ENCODE data around the gene CACNA1D.

Gene CACNA1D

GRCh38 chr3:53845103-53845880, 350.9 kb downstream of the CACNA1D start:
- DNase-seq (ENCODE audit: low read depth in 2 of 2): no peak

DNA sequence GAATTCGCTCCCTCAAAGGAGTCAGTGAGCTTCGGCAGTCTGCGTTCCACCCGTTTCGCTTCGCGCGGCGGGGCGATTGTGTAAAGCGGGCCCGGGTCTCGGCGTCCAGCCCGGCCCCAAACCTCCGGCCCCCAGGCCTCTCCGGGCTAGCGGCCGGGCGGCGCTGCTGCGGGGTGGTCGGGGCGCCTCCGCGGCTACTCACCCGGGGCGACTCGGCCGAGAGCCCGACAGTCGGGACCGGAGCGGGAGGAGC, 351.4 kb downstream of the CACNA1D start:
- no peak for DNase-seq (ENCODE audit: low read depth in 2 of 2)

DNA sequence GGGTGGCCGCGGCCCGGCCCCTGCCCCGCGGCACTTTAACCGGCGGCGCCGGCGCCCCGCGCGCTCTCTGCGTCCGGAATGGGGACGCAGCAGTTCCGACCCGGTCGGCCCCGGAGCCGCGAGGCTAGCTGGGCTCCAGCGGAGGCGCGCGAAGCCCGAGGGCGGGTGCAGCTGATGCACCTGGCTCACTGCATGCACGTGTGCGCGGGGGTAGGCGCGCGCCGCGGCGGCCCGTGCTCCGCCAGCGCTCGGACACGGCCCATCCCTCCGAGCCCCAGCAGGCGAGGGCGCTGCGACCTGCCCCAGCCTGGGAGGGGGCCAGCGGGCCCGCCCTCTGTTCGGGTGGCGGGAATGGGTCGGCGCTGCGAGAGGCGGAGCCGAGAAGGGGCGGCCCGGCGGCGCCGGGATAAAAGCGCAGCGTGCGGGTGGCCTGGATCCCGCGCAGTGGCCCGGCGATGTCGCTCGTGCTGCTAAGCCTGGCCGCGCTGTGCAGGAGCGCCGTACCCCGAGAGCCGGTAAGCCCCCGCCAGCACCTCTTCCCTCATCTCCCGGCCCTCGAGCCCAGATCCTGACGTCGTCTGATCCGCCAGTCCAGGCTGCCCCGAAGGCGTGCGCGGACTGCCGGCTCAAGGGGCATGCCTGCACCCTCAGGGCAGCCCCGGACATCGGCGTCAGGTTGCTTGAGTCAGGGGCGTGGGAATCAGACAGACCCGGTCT, 351.9 kb downstream of the CACNA1D start, which contains the start of the genes CHDH and IL17RB:
Gene CHDH, minus strand, starts transcription at position 286 of the 717 bp plus-strand sequence. CDS start 22,411 bp downstream, outside the sequence.
Gene IL17RB, plus strand, starts transcription at position 435 of the 717 bp plus-strand sequence. Its CDS starts 21 bp downstream, at position 456.
- no peak for DNase-seq (ENCODE audit: low read depth in 2 of 2)

GRCh38 chr3:53846851-53847155, 352.4 kb downstream of the CACNA1D start:
- DNase-seq (ENCODE audit: low read depth in 2 of 2): no peak

GRCh38 chr3:53849916-53850315, 355.5 kb downstream of the CACNA1D start:
- DNase-seq (ENCODE audit: low read depth in 2 of 2): no peak

DNA sequence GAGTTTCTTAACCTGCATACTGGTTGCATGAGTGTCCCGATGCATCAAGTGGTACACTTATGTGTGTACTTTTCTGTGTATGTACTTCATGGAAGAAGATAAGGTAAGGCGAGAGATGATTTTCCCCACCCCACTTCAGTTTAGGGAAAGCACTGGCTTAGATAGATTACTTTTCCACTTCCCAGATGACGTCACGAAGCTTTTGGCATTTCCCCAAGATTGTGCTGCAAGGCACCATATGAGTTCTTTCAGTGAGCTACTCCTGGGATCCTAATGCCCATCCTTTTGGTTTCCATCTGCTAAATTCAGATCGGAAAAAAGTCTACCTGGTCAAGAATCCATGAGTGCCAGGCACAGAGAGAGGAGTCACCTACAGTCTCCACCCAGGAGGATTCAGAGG, 356.5 kb downstream of the CACNA1D start:
- peak; percentile 5 to 10 for DNase-seq (ENCODE audit: low read depth in 2 of 2)

DNA sequence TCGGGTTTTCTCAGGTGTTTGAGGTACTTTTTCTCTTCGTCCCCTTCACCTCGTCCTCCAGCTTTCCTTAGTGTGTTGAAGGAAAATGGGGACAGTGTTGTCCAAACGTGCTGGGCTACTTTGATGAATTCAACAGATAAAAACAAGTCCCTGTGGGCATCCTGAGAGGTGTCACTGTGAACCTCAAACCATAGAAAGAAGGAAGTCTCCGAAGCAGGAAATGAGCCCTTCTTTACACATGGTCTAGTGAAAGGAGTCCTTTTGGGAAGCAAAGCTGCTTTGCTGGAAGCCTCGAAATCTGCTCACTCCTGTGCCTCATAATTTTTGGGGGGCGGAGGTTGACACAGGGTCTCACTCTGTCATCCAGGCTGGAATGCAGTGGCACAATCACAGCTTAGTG, 362.6 kb downstream of the CACNA1D start:
- DNase-seq (ENCODE audit: low read depth in 2 of 2): no peak

- DNase-seq (ENCODE audit: low read depth in 2 of 2): no peak
These were observed 363.8 kb downstream of the CACNA1D start for GRCh38 chr3:53858096-53858741.

GRCh38 chr3:53859178-53859577, 364.8 kb downstream of the CACNA1D start:
- no peak for DNase-seq (ENCODE audit: low read depth in 2 of 2)

- DNase-seq (ENCODE audit: low read depth in 2 of 2): no peak
These were observed 365.8 kb downstream of the CACNA1D start for GRCh38 chr3:53860196-53860595.

GRCh38 chr3:53862241-53862640, 367.8 kb downstream of the CACNA1D start:
- DNase-seq (ENCODE audit: low read depth in 2 of 2): no peak

- DNase-seq (ENCODE audit: low read depth in 2 of 2): no peak
These were observed 368.7 kb downstream of the CACNA1D start for GRCh38 chr3:53863145-53863544.

Measured in fibroblast of skin of left biceps (primary cell).